ENCODE measurements around the gene BANF2.

DNA sequence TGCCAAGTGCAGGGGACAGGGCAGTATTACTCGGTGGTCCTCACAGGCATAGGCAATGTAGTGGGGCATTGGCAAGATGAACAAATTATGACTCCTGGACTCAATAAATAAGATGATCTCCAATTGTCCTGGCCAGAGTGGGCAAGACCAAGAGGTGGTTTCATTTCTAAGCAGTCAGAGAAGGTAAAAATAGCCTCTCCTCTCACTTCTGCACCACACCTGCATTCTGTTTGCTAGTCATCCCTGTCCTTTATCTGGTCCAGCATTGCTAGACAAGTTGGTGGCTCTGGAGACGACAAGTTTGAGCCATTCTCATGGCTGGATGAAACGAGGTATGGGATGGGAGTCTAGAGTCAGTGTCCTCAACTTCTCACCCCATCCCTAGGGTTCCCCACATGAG is 83.0 kb downstream of the BANF2 start:
- TF ChIP-seq POLR2A (IDR thresholded peaks at IDR 0.05; ENCODE audit: low read length) (no peak), GATA1 (IDR thresholded peaks at IDR 0.05; ENCODE audit: low read depth, low read length) (no peak)
